Measurements from ENCODE around the gene TMEM273.

TMEM273 gene

GRCh38 chr10:49187950-49188761, at the start of gene TMEM273:
TMEM273 (minus strand) TSS chr10:49188391; CDS start chr10:49188336, 55 bp downstream.
- no peak for DNase-seq (ENCODE audit: low read depth)

GRCh38 chr10:49237985-49238384, 49.8 kb upstream of the TMEM273 start:
- no peak for DNase-seq (ENCODE audit: low read depth)

- no peak for DNase-seq (ENCODE audit: low read depth)
Measured at GRCh38 chr10:49235392-49235791, 47.2 kb upstream of the TMEM273 start.

- peak; percentile 9 for DNase-seq (ENCODE audit: low read depth)
Measured at GRCh38 chr10:49231086-49231820, 43.1 kb upstream of the TMEM273 start.

- DNase-seq (ENCODE audit: low read depth) = no peak
Measured at GRCh38 chr10:49230004-49230403, 41.8 kb upstream of the TMEM273 start.

- no peak for DNase-seq (ENCODE audit: low read depth)
Measured at GRCh38 chr10:49228677-49229076, 40.5 kb upstream of the TMEM273 start.

GRCh38 chr10:49227406-49227805, 39.2 kb upstream of the TMEM273 start:
- no peak for DNase-seq (ENCODE audit: low read depth)

- DNase-seq (ENCODE audit: low read depth) = no peak
Measured at GRCh38 chr10:49226594-49226993, 38.4 kb upstream of the TMEM273 start.

- DNase-seq (ENCODE audit: low read depth) = no peak
Measured at GRCh38 chr10:49225218-49225876, 37.2 kb upstream of the TMEM273 start.

- DNase-seq (ENCODE audit: low read depth) = no peak
Measured at GRCh38 chr10:49223205-49223604, 35.0 kb upstream of the TMEM273 start.

- DNase-seq (ENCODE audit: low read depth) = no peak
Measured at GRCh38 chr10:49222170-49222569, 34.0 kb upstream of the TMEM273 start.

GRCh38 chr10:49220679-49221078, 32.5 kb upstream of the TMEM273 start:
- DNase-seq (ENCODE audit: low read depth) = no peak

GRCh38 chr10:49220031-49220430, 31.8 kb upstream of the TMEM273 start:
- peak; percentile 20 for DNase-seq (ENCODE audit: low read depth)

- no peak for DNase-seq (ENCODE audit: low read depth)
Measured at GRCh38 chr10:49219248-49219647, 31.1 kb upstream of the TMEM273 start.

GRCh38 chr10:49218480-49218879, 30.3 kb upstream of the TMEM273 start:
- no peak for DNase-seq (ENCODE audit: low read depth)

- DNase-seq (ENCODE audit: low read depth) = no peak
Measured at GRCh38 chr10:49217645-49218044, 29.5 kb upstream of the TMEM273 start.

GRCh38 chr10:49213211-49213610, 25.0 kb upstream of the TMEM273 start:
- DNase-seq (ENCODE audit: low read depth) = no peak

- DNase-seq (ENCODE audit: low read depth) = no peak
Measured at GRCh38 chr10:49212783-49213182, 24.6 kb upstream of the TMEM273 start.

GRCh38 chr10:49212076-49212475, 23.9 kb upstream of the TMEM273 start:
- DNase-seq (ENCODE audit: low read depth) = no peak

GRCh38 chr10:49208996-49209395, 20.8 kb upstream of the TMEM273 start:
- DNase-seq (ENCODE audit: low read depth) = no peak

GRCh38 chr10:49207936-49208487, 19.8 kb upstream of the TMEM273 start:
- DNase-seq (ENCODE audit: low read depth) = no peak

GRCh38 chr10:49207113-49207512, 18.9 kb upstream of the TMEM273 start:
- no peak for DNase-seq (ENCODE audit: low read depth)

GRCh38 chr10:49205206-49205605, 17.0 kb upstream of the TMEM273 start:
- DNase-seq (ENCODE audit: low read depth) = no peak
